Ishikawa (cell line): ENCODE results near the gene IRAK1.

ENCODE experiments used
- CEBPB ChIP-seq: IDR thresholded peaks from 2 replicates; pipeline ENCODE4 v1.6.1; 2012
- CREB1 ChIP-seq: IDR thresholded peaks from 2 replicates; pipeline ENCODE4 v1.6.1; 2012; ENCODE audit warnings: low read depth
- EGR1 ChIP-seq: IDR thresholded peaks from 2 replicates; pipeline ENCODE4 v1.6.1; 2012
- FOXM1 ChIP-seq: IDR thresholded peaks from 2 replicates; pipeline ENCODE4 v1.6.1; 2012; ENCODE audit warnings: low read depth, borderline replicate concordance
- MAX ChIP-seq: IDR thresholded peaks from 2 replicates; pipeline ENCODE4 v1.6.1; 2012
- NFIC ChIP-seq: IDR thresholded peaks from 2 replicates; pipeline ENCODE4 v1.6.1; 2012
- TAF1 ChIP-seq: IDR thresholded peaks from 2 replicates; pipeline ENCODE4 v1.6.1; 2012; ENCODE audit warnings: low read depth, mild to moderate bottlenecking
- TCF12 ChIP-seq: IDR thresholded peaks from 2 replicates; pipeline ENCODE4 v1.6.1; 2012; ENCODE audit warnings: low read depth
- TEAD4 ChIP-seq: IDR thresholded peaks from 2 replicates; pipeline ENCODE4 v1.6.1; 2012
- YY1 ChIP-seq: IDR thresholded peaks from 2 replicates; pipeline ENCODE4 v1.6.1; 2012; ENCODE audit warnings: low read depth
- ZBTB7A ChIP-seq: IDR thresholded peaks from 2 replicates; pipeline ENCODE4 v1.6.1; 2012; ENCODE audit warnings: low read depth
- TF ChIP-seq, protein P1 (sequence below): IDR thresholded peaks from 2 replicates; pipeline ENCODE4 v1.6.1; 2012

DNA sequence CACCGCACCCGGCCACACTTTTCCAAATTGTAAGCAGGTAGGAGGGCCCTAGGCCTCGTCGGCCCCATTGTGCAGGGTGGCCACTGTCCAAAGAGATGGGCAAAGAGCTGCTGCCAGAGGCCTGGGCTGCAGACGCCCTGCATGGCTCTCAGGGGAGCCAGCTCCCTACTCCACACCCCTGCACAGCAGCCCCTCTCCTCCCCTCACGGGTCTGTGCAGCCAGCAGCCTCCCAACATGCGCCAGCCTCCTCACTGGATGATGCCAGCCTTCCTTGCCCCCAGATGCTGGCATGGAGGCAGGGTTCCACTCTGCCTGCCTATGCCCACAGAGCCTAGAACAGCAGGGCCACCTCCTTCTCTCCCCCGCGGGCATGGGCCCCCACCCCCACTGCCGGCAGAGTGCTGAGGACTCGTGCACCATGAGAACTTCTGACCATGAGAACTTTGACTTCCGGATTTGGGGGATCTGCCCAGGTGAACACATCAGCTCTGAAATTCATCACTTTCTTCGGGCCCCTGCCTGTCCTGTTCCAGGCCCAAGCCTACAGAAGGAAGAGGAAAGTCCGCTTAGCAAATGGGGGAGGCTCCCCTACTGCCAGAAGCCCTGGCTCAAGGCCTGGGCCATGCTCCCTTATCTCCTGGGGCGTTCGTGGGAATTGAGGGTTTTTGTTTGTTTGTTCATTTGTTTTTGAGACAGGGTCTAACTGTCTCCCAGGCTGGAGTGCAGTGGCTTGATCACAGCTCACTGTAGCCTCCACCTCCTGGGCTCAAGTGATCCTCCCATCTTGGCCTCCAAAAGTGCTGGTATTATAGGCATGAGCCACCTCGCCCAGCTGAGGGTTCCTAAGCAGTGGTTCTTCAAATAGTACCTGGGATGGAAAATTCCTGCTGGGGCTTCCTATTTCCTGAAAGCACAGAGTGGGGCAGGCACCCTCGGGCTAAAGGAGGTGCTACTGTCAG lies 8.0 kb downstream of the IRAK1 start:
- TF ChIP-seq TEAD4 (no peak), TAF1 (no peak), ZBTB7A (no peak), NFIC (no peak), MAX (no peak), YY1 (no peak), CEBPB (no peak), CREB1 (no peak), EGR1 (no peak), FOXM1 (no peak), TCF12 (no peak)
- TF ChIP-seq, protein P1, sequence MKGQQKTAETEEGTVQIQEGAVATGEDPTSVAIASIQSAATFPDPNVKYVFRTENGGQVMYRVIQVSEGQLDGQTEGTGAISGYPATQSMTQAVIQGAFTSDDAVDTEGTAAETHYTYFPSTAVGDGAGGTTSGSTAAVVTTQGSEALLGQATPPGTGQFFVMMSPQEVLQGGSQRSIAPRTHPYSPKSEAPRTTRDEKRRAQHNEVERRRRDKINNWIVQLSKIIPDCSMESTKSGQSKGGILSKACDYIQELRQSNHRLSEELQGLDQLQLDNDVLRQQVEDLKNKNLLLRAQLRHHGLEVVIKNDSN = no peak
